Fibroblast of lung (primary cell): Measurements from ENCODE around the gene HNRNPDL. TPM values are rescaled to one million over a fixed set of nuclear protein-coding genes. Genes with fewer than 3 reads are reported as not detected.

Experiments used
- DNase-seq, 2 donors: peaks; one replicate each; pipeline versions ENCODE4 v3.0.0 to v3.0.0-alpha.2; 2010; ENCODE audit warnings: low read depth in 2 of 2
- H2AFZ ChIP-seq: 2 replicates; pipeline ENCODE4 v1.5.1; 2012; ENCODE audit warnings: low read length, control low read depth, inconsistent platforms
- H3K27ac ChIP-seq: 2 replicates; pipeline ENCODE4 v1.5.1; 2011; ENCODE audit warnings: low read length, control low read depth; ENCODE audit not compliant: insufficient read depth
- H3K27me3 ChIP-seq: 2 replicates; pipeline ENCODE4 v1.5.1; 2011; ENCODE audit warnings: mild to moderate bottlenecking, low read length; ENCODE audit not compliant: control insufficient read depth, insufficient read depth
- H3K36me3 ChIP-seq: 2 replicates; pipeline ENCODE4 v1.5.1; 2011; ENCODE audit warnings: low read length; ENCODE audit not compliant: control insufficient read depth, insufficient read depth
- H3K4me1 ChIP-seq: 2 replicates; pipeline ENCODE4 v1.5.1; 2011; ENCODE audit warnings: low read length; ENCODE audit not compliant: control insufficient read depth, insufficient read depth; ENCODE audit errors: extremely low read depth
- H3K4me2 ChIP-seq: 2 replicates; pipeline ENCODE4 v1.5.1; 2011; ENCODE audit warnings: low read length, control low read depth; ENCODE audit not compliant: insufficient read depth; ENCODE audit errors: extremely low read depth
- H3K4me3 ChIP-seq, 4 experiments: fragments of 200-600 bp in 1 of 4; sonication (generic) in 1 of 4; replicated peaks in 1 of 4; 2 replicates each; pipeline ENCODE4 v1.5.1; 2011 to 2016; ENCODE audit warnings: low read length in 4 of 4, low read depth in 3 of 4, mild to moderate bottlenecking in 3 of 4, control low read depth in 2 of 4, inconsistent platforms in 1 of 4, mixed read lengths in 1 of 4; ENCODE audit not compliant: insufficient read depth in 1 of 4; ENCODE audit errors: control extremely low read depth in 1 of 4
- H3K79me2 ChIP-seq: 2 replicates; pipeline ENCODE4 v1.5.1; 2012; ENCODE audit warnings: mild to moderate bottlenecking, low read length, inconsistent platforms; ENCODE audit not compliant: control insufficient read depth, insufficient read depth
- H3K9ac ChIP-seq: 2 replicates; pipeline ENCODE4 v1.5.1; 2011; ENCODE audit warnings: mild to moderate bottlenecking, low read length, control low read depth; ENCODE audit not compliant: insufficient read depth
- H3K9me3 ChIP-seq: 2 replicates; pipeline ENCODE4 v1.5.1; 2012; ENCODE audit warnings: low read depth, low read length; ENCODE audit not compliant: control insufficient read depth, insufficient read depth
- H4K20me1 ChIP-seq: 2 replicates; pipeline ENCODE4 v1.5.1; 2011; ENCODE audit warnings: low read length; ENCODE audit not compliant: control insufficient read depth, insufficient read depth; ENCODE audit errors: extremely low read depth
- CTCF ChIP-seq, 2 donors: IDR thresholded peaks in 1 of 2; conservative IDR thresholded peaks in 1 of 2; 1 replicate in 1 of 2; 2 replicates in 1 of 2; pipeline ENCODE4 v1.5.1; 2011 to 2012; ENCODE audit warnings: low read length in 2 of 2, control low read depth in 1 of 2, inconsistent platforms in 1 of 2, low read depth in 1 of 2, mild to moderate bottlenecking in 1 of 2
- EZH2 ChIP-seq: IDR thresholded peaks from 2 replicates; pipeline ENCODE4 v1.5.1; 2012; ENCODE audit warnings: low read length, control low read depth, mild to moderate bottlenecking; ENCODE audit errors: missing control alignments
- polyA plus RNA-seq, 2 donors: library from polyadenylated mRNA; depleted of rRNA in 1 of 2; stranded (reverse) in 1 of 2; unstranded in 1 of 2; fragments of >200 nt; gene quantifications; 2 replicates each; pipeline ENCODE4 v1.2.1, GENCODE V29; 2011 to 2012; ENCODE audit warnings: missing spikeins in 1 of 2
- total RNA-seq: library from RNA; depleted of rRNA; stranded (reverse); fragments of >200 nt; gene quantifications from 2 replicates; pipeline ENCODE4 v1.2.1, GENCODE V29; 2014

The HNRNPDL gene
- total and polyA plus RNA-seq, 2 donors (not counting 1 experiment from before 2014, with no cell fraction given): 161 to 381 TPM

- no peak overlapping the region for H3K4me2 ChIP-seq
- no peak for TF ChIP-seq CTCF (conservative IDR thresholded peaks at IDR 0.05 in 1 of 2, IDR thresholded peaks at IDR 0.05 in 1 of 2; ENCODE audit: low read depth in 1 of 2, low read length in 2 of 2)
- no peak for TF ChIP-seq EZH2
- no peaks in the 10 kb centered on the region for H3K4me1 ChIP-seq
- no peaks in the 10 kb centered on the region for H3K9me3 ChIP-seq
- H3K27ac ChIP-seq: no peak overlapping the region
- H3K4me3 ChIP-seq: no peak overlapping the region
- no peak overlapping the region for H2AFZ ChIP-seq
- H3K79me2 ChIP-seq: peaks cover 68% of the 10 kb centered on the region
- DNase-seq: no peak
- no peaks in the 10 kb centered on the region for H4K20me1 ChIP-seq
- no peaks in the 10 kb centered on the region for H3K27me3 ChIP-seq
- no peak overlapping the region for H3K9ac ChIP-seq
- no peaks in the 10 kb centered on the region for H3K36me3 ChIP-seq
Observed at GRCh38 chr4:82439088-82439487, 8.8 kb upstream of the HNRNPDL start.

GRCh38 chr4:82437285-82438005 lies 7.2 kb upstream of the HNRNPDL start:
- Histone ChIP-seq H3K4me1 (no peaks in the 10 kb centered on the region), H3K27me3 (no peaks in the 10 kb centered on the region), H3K36me3 (no peaks in the 10 kb centered on the region), H3K4me2 (no peak overlapping the region), H3K9ac (no peak overlapping the region), H2AFZ (no peak overlapping the region), H3K27ac (no peak overlapping the region), H4K20me1 (no peaks in the 10 kb centered on the region), H3K9me3 (no peaks in the 10 kb centered on the region), H3K4me3 (no peak overlapping the region), H3K79me2 (peaks cover 78% of the 10 kb centered on the region)
- TF ChIP-seq EZH2: no peak
- TF ChIP-seq CTCF (conservative IDR thresholded peaks at IDR 0.05 in 1 of 2, IDR thresholded peaks at IDR 0.05 in 1 of 2; ENCODE audit: low read depth in 1 of 2, low read length in 2 of 2): no peak
- DNase-seq: peak in 1 of 2 donors; percentile 41

- H3K36me3 ChIP-seq: no peaks in the 10 kb centered on the region
Observed at GRCh38 chr4:82436780-82437179, 6.5 kb upstream of the HNRNPDL start.

More at GRCh38 chr4:82436780-82437179, 6.5 kb upstream of the HNRNPDL start:
- no peak overlapping the region for H2AFZ ChIP-seq
- H3K4me3 ChIP-seq: no peak overlapping the region
- DNase-seq: no peak
- H3K27ac ChIP-seq: no peak overlapping the region
- H3K4me1 ChIP-seq: no peaks in the 10 kb centered on the region
- no peaks in the 10 kb centered on the region for H4K20me1 ChIP-seq
- no peaks in the 10 kb centered on the region for H3K27me3 ChIP-seq
- peaks cover 80% of the 10 kb centered on the region for H3K79me2 ChIP-seq
- H3K9ac ChIP-seq: no peak overlapping the region
- H3K4me2 ChIP-seq: no peak overlapping the region
- no peaks in the 10 kb centered on the region for H3K9me3 ChIP-seq
- TF ChIP-seq CTCF (conservative IDR thresholded peaks at IDR 0.05 in 1 of 2, IDR thresholded peaks at IDR 0.05 in 1 of 2; ENCODE audit: low read depth in 1 of 2, low read length in 2 of 2) (no peak), EZH2 (no peak)
